DOHH2 (cell line): ENCODE data around the gene DENND5B.

ENCODE experiments used
- CTCF ChIP-seq: fragments of 200-600 bp; sonication (generic); IDR thresholded peaks from one replicate; pipeline ENCODE4 v1.5.1; 2014; ENCODE audit warnings: antibody characterized with exemption, mild to moderate bottlenecking, low read depth, low read length; ENCODE audit not compliant: poor library complexity, severe bottlenecking
- EZH2phosphoT487 ChIP-seq: fragments of 200-600 bp; sonication (generic); IDR thresholded peaks from 2 replicates; pipeline ENCODE4 v1.6.1; 2017; ENCODE audit warnings: borderline replicate concordance, mild to moderate bottlenecking, antibody characterized with exemption, low read length, moderate library complexity, mixed read lengths

GRCh38 chr12:31363831-31364230 lies 227.1 kb downstream of the DENND5B start:
- TF ChIP-seq CTCF (no peak), EZH2phosphoT487 (no peak)
